K562 (cell line): ENCODE data around the gene RCC1. TPM values are rescaled to one million over a fixed set of nuclear protein-coding genes. Genes with fewer than 3 reads are reported as not detected.

Source experiments
- BCLAF1 ChIP-seq, 2 experiments: fragments of 450-650 bp in 1 of 2; IDR thresholded peaks; 2 replicates each; pipeline ENCODE4 v1.6.1; 2011 to 2017; ENCODE audit warnings: low read depth in 2 of 2, antibody characterized with exemption in 1 of 2, borderline replicate concordance in 1 of 2, low read length in 1 of 2, mild to moderate bottlenecking in 1 of 2, mixed read lengths in 1 of 2; ENCODE audit not compliant: control insufficient read depth in 1 of 2
- CEBPG ChIP-seq, 3 experiments: fragments of 200-800 bp in 1 of 3; sonication (Bioruptor generic) in 1 of 3; sonication (generic) in 1 of 3; formaldehyde crosslinking in 1 of 3; IDR thresholded peaks in 2 of 3; conservative IDR thresholded peaks in 1 of 3; 2 replicates each; pipeline versions ENCODE4 v1.6.1 to v1.8.0; 2016 to 2022; ENCODE audit warnings: missing compliant biosample characterization in 2 of 3, missing genetic modification characterization in 2 of 3, mild to moderate bottlenecking in 1 of 3, missing genetic modification reagents in 1 of 3
- CLOCK ChIP-seq: fragments of 250-450 bp; sonication (Bioruptor Pico); IDR thresholded peaks from 2 replicates; pipeline ENCODE4 v1.4.0; 2020; ENCODE audit warnings: mild to moderate bottlenecking, moderate library complexity, borderline replicate concordance
- EGR1 ChIP-seq: fragments of 450-650 bp; conservative IDR thresholded peaks from 2 replicates; pipeline ENCODE4 v1.6.1; 2017; ENCODE audit warnings: mild to moderate bottlenecking
- ETV6 ChIP-seq, 3 experiments: fragments of 150-350 bp in 1 of 3; sonication (generic) in 1 of 3; formaldehyde crosslinking in 1 of 3; IDR thresholded peaks; 2 replicates each; pipeline versions ENCODE4 v1.6.1 to v1.8.0; 2014 to 2022; ENCODE audit warnings: borderline replicate concordance in 2 of 3, low read depth in 2 of 3, antibody characterized with exemption in 1 of 3, low read length in 1 of 3, mild to moderate bottlenecking in 1 of 3, missing genetic modification reagents in 1 of 3
- NCOA2 ChIP-seq, 2 experiments: fragments of 450-650 bp; IDR thresholded peaks; 2 replicates each; pipeline ENCODE4 v1.6.1; 2018; ENCODE audit warnings: mild to moderate bottlenecking in 2 of 2, moderate library complexity in 1 of 2; ENCODE audit not compliant: partially characterized antibody in 2 of 2
- PCBP2 ChIP-seq: fragments of 200-400 bp; formaldehyde crosslinking; IDR thresholded peaks from 2 replicates; pipeline ENCODE4 v1.6.1; 2018; ENCODE audit warnings: low read length, low read depth, mild to moderate bottlenecking, moderate library complexity; ENCODE audit not compliant: poor library complexity, severe bottlenecking
- PKNOX1 ChIP-seq: fragments of 450-650 bp; IDR thresholded peaks from 2 replicates; pipeline ENCODE4 v1.6.1; 2016
- RHOXF2B ChIP-seq: fragments of 250-450 bp; sonication (Bioruptor Pico); conservative IDR thresholded peaks from 2 replicates; pipeline ENCODE4 v1.5.1; 2021
- TEAD1 ChIP-seq, 2 experiments: fragments of 450-650 bp in 1 of 2; sonication (generic) in 1 of 2; formaldehyde crosslinking; IDR thresholded peaks; 2 replicates each; pipeline versions ENCODE4 v1.4.0 to v1.8.0; 2020 to 2022; ENCODE audit warnings: mild to moderate bottlenecking in 2 of 2, missing genetic modification reagents in 1 of 2
- ZNF274 ChIP-seq: IDR thresholded peaks from 2 replicates; pipeline ENCODE4 v1.6.1; 2011; ENCODE audit warnings: low read depth, mild to moderate bottlenecking, low read length, moderate library complexity, borderline replicate concordance
- ZNF398 ChIP-seq: fragments of 250-450 bp; sonication (Bioruptor Pico); IDR thresholded peaks from 2 replicates; pipeline ENCODE4 v1.8.0; 2021; ENCODE audit warnings: moderate library complexity, mild to moderate bottlenecking, inconsistent platforms
- ZNF518B ChIP-seq: fragments of 250-450 bp; sonication (Bioruptor Pico); IDR thresholded peaks from 2 replicates; pipeline ENCODE4 v1.5.0; 2021; ENCODE audit warnings: mild to moderate bottlenecking, moderate library complexity
- polyA plus RNA-seq, 8 experiments: library from polyadenylated mRNA; depleted of rRNA in 4 of 8; stranded (reverse) in 5 of 8; unstranded in 3 of 8; fragments of >200 nt; fragmentation: Nextera tagmentation in 2 of 8; fragmentation: Illumina TruSeq in 1 of 8; extraction: Ambion mirVana in 2 of 8; extraction: Trizol in 1 of 8; gene quantifications; 2 replicates each; pipeline versions ENCODE4 v1.2.1 to v1.2.3, GENCODE V29; 2011 to 2014; ENCODE audit warnings: inconsistent platforms in 1 of 8, missing spikeins in 1 of 8
- total RNA-seq, 7 experiments: library from RNA; depleted of rRNA in 6 of 7; stranded (reverse); fragments of >200 nt in 6 of 7; fragmentation: Illumina TruSeq in 2 of 7; extraction: Trizol in 2 of 7; gene quantifications; 2 replicates each; pipeline versions ENCODE4 v1.2.1 to v1.2.3, GENCODE V29; 2011 to 2021; ENCODE audit warnings: low replicate concordance in 1 of 7

The RCC1 gene
- total and polyA plus RNA-seq, 9 of the 15 experiments (the other 6 are each of a cell fraction or from before 2014, with no cell fraction given): 16.4 to 202 (median 107) TPM

GRCh38 chr1:28508435-28508754 is 2.6 kb downstream of the RCC1 start (continued):
- no peak for TF ChIP-seq ZNF274
- TF ChIP-seq CEBPG (CRISPR knock-in tag; IDR thresholded peaks at IDR 0.05): no peak
- TF ChIP-seq CEBPG (tag; conservative IDR thresholded peaks at IDR 0.05 in 1 of 2, IDR thresholded peaks at IDR 0.05 in 1 of 2): no peak
- TF ChIP-seq EGR1: no peak
- peak; percentile 77; the same call in 1 of the 2 replicates for TF ChIP-seq RHOXF2B (CRISPR knock-in tag)
- no peak for TF ChIP-seq ZNF518B
- TF ChIP-seq PKNOX1: no peak
- no peak for TF ChIP-seq CLOCK (CRISPR knock-in tag)
- TF ChIP-seq BCLAF1 (IDR thresholded peaks at IDR 0.05; ENCODE audit: borderline replicate concordance in 1 of 2, control insufficient read depth in 1 of 2, low read depth in 2 of 2, low read length in 1 of 2): peak in 1 of 2 experiments; percentile 90; a peak in 1 of 4 replicates
- TF ChIP-seq PCBP2: no peak
- no peak for TF ChIP-seq ZNF398 (CRISPR knock-in tag)
- TF ChIP-seq ETV6 (IDR thresholded peaks at IDR 0.05; ENCODE audit: borderline replicate concordance in 1 of 2, low read depth in 2 of 2, low read length in 1 of 2): no peak
- TF ChIP-seq ETV6 (CRISPR knock-in tag; IDR thresholded peaks at IDR 0.05; ENCODE audit: borderline replicate concordance): no peak
- peak in 1 of 2 experiments; percentile 8; a peak in 1 of 4 replicates for TF ChIP-seq TEAD1 (CRISPR knock-in tag; IDR thresholded peaks at IDR 0.05)
- no peak for TF ChIP-seq NCOA2 (IDR thresholded peaks at IDR 0.05; ENCODE audit: partially characterized antibody in 2 of 2)
